ENCODE data around the gene SPZ1.
A peak's percentile ranks its signal among the peaks of the same experiment; 100 is the strongest.

DNA sequence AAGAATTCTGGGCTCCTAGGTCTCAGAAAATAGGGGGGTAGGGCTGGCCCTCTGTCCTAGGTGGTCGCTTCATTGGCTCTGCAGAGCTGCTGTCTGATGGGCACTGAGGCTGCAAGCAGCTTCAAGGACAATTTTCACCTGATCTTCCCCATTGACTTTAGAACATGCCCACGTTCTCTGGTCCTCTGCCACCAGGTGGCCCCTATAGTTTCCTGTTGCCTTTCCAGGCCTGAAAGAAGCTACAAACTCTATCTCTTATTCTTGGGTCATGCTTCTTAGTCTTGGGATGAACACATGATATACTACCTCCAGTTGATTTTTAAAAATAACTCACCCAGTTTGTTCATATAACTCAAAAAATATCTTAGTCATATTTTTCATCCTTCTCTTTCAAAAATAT is 26.3 kb downstream of the SPZ1 start:
- TF ChIP-seq POLR2A (IDR thresholded peaks at IDR 0.05): no peak
- TF ChIP-seq, protein P1, sequence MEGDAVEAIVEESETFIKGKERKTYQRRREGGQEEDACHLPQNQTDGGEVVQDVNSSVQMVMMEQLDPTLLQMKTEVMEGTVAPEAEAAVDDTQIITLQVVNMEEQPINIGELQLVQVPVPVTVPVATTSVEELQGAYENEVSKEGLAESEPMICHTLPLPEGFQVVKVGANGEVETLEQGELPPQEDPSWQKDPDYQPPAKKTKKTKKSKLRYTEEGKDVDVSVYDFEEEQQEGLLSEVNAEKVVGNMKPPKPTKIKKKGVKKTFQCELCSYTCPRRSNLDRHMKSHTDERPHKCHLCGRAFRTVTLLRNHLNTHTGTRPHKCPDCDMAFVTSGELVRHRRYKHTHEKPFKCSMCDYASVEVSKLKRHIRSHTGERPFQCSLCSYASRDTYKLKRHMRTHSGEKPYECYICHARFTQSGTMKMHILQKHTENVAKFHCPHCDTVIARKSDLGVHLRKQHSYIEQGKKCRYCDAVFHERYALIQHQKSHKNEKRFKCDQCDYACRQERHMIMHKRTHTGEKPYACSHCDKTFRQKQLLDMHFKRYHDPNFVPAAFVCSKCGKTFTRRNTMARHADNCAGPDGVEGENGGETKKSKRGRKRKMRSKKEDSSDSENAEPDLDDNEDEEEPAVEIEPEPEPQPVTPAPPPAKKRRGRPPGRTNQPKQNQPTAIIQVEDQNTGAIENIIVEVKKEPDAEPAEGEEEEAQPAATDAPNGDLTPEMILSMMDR (IDR thresholded peaks at IDR 0.05): peak in 4 of 6 experiments; percentile 9 to 38 (median 36)
